IPS-NIHi11 (cell line): ENCODE results near the gene CARD11.

ENCODE experiments used
- DNase-seq: peaks from one replicate; pipeline ENCODE4 v3.0.0; 2012; ENCODE audit warnings: mixed read lengths, low spot score

The CARD11 gene

DNA sequence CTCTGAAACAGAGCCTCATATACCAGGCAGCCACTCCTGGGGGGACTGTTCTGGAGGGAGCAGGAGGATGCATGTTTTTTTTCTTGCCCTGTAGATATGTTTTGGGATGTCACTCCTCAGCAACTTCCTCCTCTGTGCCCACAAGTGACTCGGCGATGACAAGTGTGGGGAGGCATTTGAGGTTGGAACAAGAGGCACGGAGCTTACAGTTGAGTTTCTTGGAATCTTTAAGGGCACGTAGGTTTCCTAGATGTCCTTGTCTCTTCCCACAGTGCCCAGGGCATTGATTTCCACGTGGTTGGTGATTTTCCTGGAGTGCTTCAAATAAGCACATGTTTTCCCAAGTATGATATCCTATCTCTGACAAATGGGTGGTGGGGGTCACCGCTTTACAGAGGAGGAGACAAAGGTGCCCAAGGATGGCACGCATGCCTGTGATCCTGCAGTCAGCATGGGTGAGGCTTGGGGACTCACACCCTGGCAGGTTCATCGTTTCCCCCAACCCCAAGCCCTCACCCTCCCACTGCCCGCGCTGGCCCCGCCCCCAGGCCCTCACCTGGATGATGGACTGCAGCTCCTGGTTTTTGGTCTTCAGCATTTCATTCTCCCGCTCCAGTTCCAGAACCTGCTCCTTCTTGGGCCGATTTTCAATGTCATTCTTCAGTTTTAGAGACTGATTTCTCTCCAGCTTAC is 104.3 kb downstream of the CARD11 start:
- peak; percentile 7 for DNase-seq

DNA sequence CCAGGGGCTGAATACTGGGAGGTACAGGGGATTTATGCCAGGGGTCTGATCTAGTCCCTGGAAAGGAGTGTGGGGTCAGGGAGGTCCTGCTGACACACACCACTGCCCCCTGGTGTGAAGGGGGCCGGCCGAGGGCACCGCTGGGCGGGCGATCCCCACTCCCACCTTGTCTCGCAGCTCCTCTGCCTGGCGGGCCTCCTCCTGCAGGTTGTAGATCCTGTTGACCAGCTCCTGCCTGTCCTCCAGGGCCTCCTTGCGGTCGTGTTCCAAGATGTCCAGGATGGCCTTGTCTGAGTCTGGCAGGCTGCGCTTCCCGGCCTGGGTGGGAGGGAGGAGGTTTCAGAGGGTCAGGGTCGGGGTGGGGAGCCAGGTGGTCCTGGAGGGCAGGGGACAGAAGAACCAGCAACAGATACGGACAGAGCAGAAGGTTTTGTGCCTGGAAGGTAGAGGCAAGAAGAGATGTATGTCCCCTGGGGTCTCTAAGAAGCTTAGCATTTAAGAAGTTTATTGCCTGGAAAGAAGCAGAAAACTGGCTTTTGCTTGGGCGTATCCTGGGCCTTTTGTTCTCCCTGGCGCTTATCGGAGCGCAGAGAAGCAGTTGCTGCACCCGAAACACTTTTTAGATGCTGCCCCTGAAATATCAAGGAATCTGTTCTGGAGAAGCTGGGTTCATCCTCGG is 105.0 kb downstream of the CARD11 start:
- DNase-seq = peak; percentile 1

DNA sequence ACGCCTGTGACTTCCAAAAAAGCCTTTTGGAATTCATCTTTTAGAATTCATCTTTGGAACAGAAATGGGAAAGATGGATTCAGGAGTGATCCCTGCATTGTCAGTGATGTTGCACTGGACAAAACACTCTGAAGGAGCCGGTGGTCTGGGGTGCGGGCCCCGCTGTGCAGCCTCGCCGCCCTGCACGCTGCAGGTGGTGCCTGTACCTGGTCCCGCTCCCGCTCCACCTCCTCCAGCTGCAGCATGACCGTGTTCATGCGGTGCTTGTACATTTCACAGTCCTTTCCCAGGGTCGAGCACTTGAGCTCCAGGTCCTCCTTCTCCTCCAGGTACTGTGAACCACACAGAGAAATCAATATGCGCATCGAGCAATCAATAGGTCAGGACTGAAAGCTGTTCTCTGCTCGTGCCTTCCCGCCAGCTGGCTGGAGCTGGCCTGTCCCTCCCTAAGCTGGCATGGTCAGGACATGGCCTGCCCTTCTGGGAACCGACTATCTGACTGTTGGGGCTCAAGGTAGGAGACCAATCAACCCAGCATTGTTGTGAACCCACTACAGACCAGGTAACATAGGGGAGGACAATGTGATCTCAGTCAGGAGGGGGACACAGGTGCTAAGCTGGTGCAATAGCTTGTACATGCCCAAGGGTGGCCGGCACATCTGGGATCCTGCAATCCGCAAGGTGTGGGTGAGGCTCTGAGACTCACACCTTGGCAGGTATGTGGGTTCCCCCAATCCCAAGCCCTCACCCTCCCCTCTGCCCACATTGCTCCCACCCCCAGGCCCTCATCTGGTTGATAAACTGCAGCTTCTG is 105.8 kb downstream of the CARD11 start:
- no peak for DNase-seq

DNA sequence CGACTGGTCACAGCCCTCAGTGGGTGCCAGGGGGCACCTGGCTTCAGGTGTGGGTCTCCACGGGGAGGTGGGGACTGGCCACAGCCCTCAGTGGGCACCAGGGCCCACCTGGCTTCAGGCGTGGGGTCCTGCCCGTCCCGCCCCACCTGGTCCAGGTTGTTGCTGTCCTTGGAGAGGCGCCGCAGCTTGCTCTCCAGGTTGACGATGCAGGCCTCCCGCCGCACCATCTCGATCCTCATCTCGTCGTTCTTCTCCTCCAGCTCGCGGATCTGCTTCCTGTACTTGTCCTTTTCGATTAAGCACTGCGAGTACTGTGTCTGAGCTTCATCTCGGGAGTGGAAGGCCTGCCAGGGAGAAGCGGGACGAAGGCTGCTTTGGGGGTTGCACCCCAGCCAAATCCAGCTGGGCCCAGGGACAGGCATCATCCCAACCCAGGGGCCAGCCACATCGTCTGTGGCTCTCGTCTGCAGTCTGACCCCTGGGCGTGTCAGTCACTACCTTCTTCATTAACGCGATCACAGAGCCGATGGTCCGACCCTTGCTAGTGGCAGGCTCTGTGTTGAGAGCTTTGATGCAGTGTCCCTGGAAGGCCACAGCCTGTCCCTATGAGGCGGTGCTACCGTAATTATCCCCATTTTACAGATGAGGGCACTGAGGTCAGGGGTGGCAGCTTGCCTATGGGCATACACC is 106.6 kb downstream of the CARD11 start:
- DNase-seq = no peak

DNA sequence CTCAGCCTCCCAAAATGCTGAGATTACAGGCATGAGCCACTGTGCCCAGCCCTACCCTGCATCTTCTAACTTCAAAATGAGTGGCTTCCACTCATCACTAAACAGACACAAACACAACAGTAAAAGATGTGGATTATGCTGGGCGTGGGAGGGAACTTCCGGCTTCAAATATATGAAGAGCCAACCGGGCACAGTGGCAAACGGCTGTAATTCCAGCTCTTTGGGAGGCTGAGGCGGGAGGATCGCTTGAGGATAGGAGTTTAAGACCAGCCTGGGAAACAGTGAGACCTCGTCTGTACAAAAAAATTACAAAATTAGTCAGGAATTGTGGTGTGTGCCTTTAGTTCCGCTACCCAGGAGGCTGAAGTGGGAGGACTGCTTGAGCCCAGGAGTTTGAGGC is 107.4 kb downstream of the CARD11 start:
- DNase-seq = no peak

DNA sequence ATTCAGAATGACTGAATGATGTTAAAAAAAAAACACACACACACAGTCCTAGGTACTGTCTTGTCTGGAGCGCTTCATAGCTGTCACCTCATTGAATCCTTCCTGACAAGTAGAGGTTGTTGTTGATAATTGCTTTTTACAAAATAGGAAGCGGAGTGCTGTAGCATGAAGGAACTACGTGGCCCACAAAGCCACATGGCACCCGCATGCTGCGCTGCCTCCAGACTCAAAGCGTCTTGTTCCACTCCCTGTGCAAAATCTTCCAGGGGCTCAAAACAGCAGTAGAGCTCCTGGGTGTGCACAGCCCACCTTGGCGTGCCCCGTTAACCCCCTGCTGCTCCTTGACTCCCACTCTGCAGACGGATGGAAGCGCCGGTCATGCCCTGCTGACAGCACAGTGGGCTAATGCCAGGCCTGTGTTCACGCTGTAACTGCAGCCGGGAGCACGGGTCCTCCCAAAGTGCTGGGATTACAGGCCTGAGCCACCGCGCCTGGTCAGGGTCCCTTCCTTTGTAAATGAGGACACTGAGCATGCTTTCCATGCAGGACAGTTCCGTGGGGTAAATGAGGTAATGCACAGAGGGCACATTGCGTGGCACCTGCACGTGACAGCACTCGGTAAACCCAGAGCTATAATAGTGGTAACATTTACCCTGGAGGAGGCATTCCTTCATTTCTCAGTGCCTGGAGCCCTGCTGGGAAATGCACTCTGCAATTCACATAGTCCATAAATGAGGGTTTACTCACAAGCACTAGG is 108.5 kb downstream of the CARD11 start:
- DNase-seq = no peak

DNA sequence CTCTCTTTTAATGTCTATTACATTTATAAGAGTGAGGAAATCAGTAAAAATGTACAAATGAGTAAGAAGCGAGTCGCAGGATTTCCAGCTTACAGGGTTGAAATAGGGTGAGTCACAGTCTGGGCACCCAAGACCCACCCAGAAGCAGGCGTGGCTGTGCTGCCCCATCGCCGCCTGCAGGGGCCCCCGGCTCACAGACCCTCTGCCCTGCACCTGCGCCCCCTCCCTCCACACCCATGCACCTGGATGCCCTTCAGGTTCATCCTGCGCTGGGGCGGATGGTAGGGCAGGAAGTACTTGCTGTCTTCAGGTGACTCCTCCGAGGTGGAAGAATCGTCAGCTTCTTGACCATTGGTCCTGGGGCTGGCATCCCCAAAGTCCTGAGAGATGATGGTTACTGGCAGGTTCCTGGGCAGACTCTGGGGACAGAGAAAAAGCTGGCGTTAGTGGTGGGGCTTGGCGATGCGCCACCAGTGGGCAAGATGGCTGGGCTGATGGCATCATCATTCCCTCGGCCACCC is 109.4 kb downstream of the CARD11 start:
- DNase-seq = no peak

DNA sequence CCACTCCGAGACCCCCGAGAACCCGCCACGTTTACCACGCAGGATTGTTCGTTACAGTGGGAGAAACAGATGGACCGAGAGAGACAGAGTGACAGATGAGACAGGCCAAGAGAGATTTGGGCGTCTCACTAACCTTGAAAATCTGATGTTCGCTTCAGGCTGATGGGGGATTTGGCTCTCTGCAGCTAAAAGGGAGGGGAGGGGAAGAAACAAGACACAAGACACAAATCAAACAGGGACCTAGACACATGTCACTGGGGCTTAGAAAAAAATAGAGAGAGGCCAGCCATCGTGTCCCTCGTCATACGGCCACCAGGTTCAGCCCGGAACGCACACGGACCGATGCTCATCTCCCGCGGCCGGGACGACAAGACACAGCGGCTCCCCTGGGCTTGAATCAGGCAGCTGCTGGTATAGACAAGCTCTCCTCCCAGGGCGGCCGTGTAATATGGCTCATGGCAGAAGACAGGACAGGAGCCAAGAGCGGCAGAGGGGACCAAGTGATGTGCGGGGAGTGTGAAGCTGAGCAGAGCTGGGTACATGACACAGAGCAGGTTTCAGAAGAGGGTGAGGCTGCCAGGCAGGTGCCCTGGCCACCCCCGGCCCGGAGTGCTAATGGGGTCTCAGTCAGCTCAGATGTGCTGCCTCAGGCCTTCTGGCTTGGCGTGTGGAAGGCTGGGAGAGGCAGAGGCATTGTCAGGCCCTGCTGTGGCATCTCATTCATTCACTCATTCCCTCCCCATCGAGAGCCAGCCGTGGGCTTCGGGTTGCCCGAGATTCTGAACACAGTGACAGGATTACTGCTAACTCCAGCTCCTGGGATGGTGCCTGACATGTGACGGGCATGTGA is 111.0 kb downstream of the CARD11 start:
- DNase-seq = no peak

DNA sequence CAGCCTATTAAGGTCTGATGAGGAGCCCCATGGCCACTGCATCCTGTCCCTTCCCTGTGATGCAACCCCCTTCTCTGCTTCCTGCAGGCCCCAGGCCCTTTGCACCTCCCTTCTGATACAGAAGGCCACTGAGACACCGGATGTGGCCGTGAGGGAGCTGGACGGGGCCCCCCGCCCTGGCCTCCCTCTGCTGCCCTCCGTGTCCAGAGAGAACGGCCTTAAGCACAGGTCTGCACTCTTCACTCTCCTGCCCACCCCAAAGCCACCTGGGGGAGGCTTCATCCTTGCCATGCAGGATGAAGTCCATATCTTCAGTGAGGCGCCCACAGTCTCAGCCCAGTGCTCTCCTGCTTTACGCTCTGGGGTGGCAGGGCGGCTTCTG is 112.6 kb downstream of the CARD11 start:
- DNase-seq = no peak

DNA sequence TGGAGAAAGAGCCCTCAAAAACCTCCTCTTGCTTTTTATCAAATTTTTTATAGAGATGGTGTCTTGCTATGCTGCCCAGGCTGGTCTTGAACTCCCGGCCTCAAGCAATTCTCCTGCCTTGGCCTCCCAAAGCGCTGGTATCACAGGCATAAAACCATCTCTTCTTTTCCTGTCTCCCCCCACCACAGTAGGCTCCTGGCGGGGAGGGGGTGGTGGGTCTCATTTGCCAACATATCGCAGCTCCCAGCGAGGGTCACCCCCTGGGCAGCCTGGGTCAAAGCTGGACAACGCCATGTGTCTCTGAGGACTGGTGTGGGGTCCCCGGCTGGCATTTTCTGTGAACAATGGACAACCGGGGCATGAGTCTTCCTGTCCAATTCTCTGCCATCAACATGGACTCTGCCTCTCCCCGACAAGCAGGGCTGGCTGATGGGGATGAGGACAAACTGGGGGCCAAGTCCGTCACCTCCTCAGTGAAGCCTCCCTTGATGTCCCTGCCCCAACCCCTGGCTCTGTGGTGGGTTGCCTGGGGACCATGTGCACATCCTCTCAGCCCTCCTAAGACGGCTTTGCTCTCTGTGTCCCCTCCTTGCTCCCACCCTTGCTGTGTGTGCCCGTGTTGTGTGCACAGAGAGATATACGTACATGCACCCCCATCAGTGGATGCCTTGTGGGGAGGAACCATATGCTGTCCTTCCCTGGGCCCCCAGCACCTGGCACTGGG is 113.2 kb downstream of the CARD11 start:
- DNase-seq = no peak

DNA sequence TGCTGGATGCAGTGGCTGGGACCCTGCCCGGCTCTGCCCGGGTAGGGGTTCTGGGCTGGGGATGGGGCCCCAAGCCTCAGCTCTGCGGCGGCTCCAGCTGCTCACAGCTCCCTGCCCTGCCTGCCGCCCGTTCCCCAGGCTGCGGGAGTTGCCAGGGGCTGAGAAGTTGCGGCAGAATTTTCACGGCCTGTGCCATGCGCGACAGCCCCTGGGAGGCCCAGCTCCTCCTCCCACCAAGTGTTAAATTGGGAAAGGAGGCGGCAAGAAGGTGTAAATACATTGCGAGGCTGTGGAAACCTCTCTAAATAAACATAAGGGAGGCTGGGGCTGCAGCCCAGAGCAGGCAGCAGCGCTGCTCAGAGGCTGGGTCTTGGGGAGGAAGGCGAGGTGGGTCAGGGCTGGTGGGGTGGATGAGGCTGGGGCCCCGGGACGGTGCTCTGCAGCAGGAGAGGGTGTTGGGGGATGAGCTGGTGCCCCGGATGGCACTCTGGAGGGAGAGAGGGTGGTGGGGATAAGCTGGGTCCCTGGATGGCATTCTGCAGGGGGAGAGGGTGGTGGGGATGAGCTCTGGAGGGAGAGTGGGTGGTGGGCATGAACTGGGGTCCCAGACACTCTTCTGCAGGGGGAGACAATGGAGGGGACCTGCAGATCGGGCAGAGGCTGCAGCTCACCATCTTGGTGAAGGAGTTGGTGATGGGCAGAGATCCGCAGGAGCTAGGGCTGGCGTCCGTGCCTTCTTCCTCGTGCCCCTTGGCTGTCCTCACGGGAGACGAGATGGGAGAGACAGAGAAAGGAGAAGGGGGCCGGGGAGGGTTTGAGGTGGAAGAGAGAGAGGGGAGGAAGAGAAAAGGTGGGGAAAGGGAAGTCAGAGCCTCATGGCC is 114.1 kb downstream of the CARD11 start:
- DNase-seq = no peak

DNA sequence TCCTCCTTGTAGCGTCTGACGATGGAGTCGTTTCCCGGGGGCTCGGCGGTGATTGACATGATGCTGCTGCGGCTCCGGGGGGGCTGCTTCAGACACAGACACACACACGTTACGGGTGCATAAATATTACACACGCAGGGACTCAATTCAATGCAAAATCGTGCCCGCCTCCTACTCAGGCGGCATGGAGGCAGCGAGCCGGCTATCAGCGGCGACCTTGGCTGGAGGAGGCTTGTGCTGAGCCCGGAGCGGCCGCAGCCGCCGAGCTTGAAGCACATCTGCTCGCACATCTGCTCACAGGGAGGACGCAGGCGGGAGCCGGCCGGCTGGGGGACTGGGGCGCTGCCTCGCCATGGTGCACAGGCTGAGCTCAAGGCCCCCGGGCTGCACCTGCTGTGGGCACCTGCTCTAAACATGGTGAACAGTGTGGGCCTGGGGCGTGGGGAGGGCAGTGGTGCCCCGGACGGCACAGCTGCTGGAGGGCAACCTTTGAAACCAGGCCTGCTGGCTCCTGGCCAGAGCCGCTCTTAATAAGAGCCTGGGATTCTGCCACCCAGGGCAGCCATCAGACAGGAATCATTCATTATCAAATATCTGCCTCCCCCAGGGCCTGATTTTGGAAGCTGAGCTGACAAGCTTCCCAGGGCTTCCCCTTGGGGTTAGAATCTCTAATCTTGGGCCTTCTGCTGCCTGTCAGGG is 114.9 kb downstream of the CARD11 start:
- DNase-seq = no peak

DNA sequence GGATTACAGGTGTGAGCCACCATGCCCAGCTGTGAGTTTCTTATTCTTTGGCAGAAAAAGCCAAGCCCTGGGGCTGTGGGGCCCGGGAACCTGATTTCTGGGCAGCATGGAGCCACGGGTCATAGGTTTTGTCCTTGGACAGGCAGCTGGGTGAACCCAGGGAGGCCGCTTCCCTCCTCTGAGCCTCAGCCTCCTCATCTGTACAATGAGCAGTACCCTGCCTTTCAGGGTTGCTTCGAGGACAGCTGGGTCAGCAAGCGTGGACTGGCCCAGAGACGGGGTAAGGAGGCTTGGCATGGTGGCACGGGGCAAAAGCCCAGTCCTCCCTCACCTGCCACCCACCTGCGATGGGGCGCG is 115.4 kb downstream of the CARD11 start:
- no peak for DNase-seq

DNA sequence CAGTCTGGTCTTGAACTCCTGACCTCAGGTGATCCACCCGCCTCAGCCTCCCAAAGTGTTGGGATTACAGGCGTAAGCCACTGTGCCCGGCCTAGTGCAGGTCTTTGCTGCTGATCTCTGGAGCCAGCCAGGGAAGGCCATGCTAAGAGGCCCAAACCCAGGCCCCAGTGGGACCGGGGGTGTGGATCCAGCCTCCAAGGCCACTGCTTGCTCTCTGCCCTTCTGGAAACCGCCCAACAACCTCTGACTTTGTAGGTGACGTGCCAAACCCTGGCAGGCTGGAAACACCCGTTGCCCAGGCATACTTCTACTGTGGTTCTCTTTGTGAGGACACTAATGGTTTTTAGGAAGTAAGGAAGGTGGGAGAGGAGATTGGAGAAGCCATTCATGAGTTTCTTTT is 116.1 kb downstream of the CARD11 start:
- no peak for DNase-seq

DNA sequence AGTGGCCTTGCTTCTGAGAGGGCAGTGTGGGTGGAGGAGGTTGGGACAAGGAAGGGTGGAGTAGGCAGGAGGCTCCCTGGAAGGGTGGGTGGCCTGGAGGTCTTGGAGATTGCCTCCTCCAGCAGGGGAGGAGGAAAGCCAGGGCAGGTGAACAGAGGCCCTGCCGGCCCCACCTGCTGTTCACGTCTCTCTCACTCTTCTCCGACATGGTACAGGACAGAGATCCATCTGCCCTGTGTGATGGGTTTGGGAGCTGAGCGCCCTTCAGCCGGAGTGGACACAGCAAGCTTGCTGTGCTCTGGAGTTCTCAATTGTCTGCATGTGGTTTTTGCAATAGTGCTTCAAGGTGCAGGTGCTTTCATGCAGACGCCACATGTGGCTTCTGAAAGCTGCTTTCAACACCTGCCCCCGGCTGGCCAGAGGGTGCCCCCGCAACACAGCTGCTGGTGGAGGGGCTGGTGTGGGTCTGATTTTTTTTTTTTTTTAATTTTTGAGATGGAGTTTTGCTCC is 116.7 kb downstream of the CARD11 start:
- DNase-seq = no peak

DNA sequence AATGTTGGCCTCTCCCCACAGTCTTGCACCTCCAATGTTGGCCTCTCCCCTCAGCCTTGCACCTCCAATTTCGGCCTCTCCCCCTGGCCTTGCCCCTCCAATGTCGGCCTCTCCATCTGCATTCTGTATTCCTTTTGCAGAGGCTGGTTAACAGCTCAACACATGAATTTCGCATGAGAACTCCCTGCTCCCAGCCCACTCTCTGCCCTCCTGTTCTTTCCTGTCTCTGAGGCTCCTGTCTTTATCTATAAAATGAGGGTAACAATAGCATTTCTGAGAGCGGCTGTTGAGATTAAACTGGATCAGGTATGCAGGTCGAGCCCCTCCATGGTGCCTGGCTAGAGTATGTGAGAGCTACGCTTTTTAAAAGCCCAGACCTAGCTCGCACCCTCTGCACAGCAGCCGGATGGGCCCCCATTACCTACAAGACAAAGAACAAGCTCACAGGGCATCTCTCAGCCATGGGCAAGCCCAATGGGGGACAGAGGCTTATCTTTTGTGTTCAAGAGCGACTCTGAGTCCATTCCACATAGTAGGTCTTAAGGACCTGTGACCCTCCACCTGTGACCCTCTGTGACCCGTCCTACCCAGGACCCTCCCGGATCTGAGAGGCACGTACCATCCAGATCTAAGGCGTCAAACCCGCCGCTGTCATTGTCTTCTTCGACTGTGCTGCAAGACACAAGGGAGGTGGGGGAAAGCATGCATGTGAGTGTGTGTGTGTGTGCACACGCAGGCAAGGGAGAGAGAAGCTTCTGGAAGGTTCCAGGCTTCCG is 117.4 kb downstream of the CARD11 start:
- no peak for DNase-seq
